Gastrocnemius medialis (tissue), 4 donors: ENCODE results near the gene DZIP3.

Experiments
- CTCF ChIP-seq, 5 experiments: fragments of 450-650 bp in 3 of 5; fragments of 200-600 bp in 2 of 5; sonication (generic) in 2 of 5; IDR thresholded peaks in 4 of 5; conservative IDR thresholded peaks in 1 of 5; 1 replicate in 4 of 5; 2 replicates in 1 of 5; pipeline ENCODE4 v1.5.1; 2016 to 2019; ENCODE audit warnings: antibody characterized with exemption in 5 of 5, mild to moderate bottlenecking in 3 of 5, moderate library complexity in 3 of 5
- POLR2A ChIP-seq, 2 donors: fragments of 450-650 bp; IDR thresholded peaks; one replicate each; pipeline ENCODE4 v1.6.1; 2017; ENCODE audit warnings: antibody characterized with exemption in 2 of 2, mild to moderate bottlenecking in 2 of 2, moderate library complexity in 2 of 2

DNA sequence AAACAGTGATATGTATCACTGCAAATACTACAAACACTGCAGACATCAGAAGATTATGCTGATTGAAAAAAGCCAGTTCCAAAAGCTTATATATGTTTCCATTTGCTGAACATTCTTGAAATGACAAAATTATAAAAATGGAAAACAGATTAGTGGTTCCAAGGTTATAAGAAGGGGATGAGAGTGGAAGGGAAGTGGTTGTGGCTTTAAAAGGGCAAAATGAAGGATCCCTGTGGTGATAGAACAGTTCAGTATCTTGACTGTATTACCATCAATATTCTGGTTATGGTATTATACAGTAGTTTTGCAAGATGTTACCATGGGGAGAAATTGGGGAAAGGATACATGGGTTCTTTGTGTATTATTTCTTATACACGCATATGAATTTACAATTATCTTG is 77.8 kb downstream of the DZIP3 start:
- TF ChIP-seq CTCF (IDR thresholded peaks at IDR 0.05 in 4 of 5, conservative IDR thresholded peaks at IDR 0.05 in 1 of 5) = no peak
- no peak for TF ChIP-seq POLR2A (IDR thresholded peaks at IDR 0.05)
